HL-60 (cell line): Measurements from ENCODE around the gene PROK1.

Experiments
- CTCF ChIP-seq: IDR thresholded peaks from one replicate; pipeline ENCODE4 v1.5.1; 2011; ENCODE audit warnings: low read length, control low read depth, inconsistent platforms; ENCODE audit not compliant: insufficient read depth
- GABPA ChIP-seq: IDR thresholded peaks from 2 replicates; pipeline ENCODE4 v1.6.1; 2012; ENCODE audit warnings: low read depth
- POLR2AphosphoS5 ChIP-seq: IDR thresholded peaks from 2 replicates; pipeline ENCODE4 v1.6.1; 2012; ENCODE audit warnings: low read depth
- TF ChIP-seq, protein P1 (sequence below): IDR thresholded peaks from 2 replicates; pipeline ENCODE4 v1.6.1; 2012; ENCODE audit warnings: low read depth; ENCODE audit not compliant: insufficient replicate concordance

DNA sequence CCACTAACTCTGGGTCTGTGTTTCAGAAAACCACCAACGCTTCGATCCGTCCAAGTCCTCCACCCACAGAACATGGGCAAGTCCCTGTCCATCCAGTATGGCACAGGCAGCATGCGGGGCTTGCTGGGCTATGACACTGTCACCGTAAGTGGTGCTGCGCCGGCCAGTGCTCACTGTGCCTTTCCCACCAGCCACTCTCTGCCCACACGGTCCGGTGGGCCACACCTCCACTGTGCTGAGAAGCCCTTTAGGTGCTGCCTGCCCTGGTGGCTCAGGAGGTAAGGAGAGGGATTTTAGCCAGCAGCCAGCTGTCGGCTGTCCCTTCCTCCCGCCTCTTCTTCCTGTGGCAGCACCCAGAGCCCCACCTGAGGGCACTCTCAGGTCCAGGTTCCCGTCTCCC lies 33.9 kb downstream of the PROK1 start:
- TF ChIP-seq CTCF = no peak
- TF ChIP-seq POLR2AphosphoS5 = no peak
- TF ChIP-seq, protein P1, sequence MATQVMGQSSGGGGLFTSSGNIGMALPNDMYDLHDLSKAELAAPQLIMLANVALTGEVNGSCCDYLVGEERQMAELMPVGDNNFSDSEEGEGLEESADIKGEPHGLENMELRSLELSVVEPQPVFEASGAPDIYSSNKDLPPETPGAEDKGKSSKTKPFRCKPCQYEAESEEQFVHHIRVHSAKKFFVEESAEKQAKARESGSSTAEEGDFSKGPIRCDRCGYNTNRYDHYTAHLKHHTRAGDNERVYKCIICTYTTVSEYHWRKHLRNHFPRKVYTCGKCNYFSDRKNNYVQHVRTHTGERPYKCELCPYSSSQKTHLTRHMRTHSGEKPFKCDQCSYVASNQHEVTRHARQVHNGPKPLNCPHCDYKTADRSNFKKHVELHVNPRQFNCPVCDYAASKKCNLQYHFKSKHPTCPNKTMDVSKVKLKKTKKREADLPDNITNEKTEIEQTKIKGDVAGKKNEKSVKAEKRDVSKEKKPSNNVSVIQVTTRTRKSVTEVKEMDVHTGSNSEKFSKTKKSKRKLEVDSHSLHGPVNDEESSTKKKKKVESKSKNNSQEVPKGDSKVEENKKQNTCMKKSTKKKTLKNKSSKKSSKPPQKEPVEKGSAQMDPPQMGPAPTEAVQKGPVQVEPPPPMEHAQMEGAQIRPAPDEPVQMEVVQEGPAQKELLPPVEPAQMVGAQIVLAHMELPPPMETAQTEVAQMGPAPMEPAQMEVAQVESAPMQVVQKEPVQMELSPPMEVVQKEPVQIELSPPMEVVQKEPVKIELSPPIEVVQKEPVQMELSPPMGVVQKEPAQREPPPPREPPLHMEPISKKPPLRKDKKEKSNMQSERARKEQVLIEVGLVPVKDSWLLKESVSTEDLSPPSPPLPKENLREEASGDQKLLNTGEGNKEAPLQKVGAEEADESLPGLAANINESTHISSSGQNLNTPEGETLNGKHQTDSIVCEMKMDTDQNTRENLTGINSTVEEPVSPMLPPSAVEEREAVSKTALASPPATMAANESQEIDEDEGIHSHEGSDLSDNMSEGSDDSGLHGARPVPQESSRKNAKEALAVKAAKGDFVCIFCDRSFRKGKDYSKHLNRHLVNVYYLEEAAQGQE = no peak
- no peak for TF ChIP-seq GABPA
